ENCODE measurements around the gene CYP11A1.
"Not testable (repeated sequence)": the region's sequence is repeated elsewhere in the genome, so short reads cannot be mapped to it uniquely, and the experiment has no call there.

CYP11A1 gene

GRCh38 chr15:74400915-74401757 lies 33.7 kb upstream of the CYP11A1 start:
- DNase-seq (ENCODE audit: low spot score) = no peak

DNA sequence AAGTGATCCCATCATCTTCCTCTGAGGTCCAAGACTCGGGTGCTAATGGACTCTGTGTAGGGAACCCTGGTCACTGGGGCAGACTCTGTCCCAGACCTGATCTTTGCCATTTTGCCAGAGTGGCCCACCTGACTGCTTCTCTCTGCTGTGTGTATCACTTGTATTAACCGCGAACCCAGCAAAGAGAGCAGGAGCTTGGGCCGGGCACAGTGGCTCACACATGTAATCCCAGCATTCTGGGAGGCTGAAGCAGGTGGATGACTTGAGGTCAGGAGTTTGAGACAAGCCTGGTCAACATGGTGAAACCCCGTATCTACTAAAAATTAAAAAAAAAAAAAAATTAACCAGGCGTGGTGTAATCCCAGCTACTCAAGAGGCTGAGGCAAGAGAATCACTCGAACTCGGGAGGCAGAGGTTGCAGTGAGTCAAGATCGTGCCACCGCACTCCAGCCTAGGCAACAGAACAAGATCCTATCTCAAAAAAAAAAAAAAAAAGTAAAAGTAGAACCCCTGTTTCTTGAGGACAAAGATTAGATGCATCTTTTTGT lies 32.9 kb upstream of the CYP11A1 start:
- no peak for DNase-seq (ENCODE audit: low spot score)

- peak; percentile 28 for DNase-seq (ENCODE audit: low spot score)
Measured at GRCh38 chr15:74399511-74400312, 32.3 kb upstream of the CYP11A1 start.

DNA sequence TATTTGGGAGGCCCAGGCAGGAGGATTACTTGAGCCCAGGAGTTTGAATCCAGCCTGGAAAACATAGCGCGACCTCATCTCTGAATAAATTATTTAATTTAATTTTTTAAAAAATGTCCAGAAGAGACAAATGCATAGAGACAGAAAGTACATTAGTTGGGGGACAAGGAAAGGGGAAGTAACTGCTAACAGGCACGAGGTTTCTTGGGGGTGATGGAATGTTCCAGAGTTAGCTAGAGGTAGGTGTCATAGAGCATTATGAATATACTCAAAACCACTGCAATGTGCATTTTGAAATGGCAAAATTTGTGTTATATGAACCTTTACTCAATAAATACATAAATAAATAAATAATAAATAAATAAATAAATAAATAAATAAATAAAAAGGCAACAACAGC lies 31.7 kb upstream of the CYP11A1 start:
- DNase-seq (ENCODE audit: low spot score) = no peak

DNA sequence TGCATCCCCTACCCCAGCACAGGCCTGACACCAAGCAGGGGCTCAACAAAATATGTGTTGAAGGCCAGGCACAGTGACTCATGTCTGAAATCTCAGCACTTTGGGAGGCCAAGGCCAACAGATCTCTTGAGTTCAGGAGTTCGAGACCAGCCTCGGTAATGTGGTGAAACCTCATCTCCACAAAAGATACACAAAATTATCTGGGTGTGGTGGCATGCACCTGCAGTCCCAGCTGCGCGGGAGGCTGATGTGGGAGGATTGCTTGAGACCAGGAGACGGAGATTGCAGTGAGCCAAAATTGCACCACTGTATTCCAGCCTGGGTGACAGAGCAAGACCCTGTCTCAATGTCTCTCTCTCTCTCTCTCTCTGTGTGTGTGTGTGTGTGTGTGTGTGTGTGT lies 30.7 kb upstream of the CYP11A1 start:
- no peak for DNase-seq (ENCODE audit: low spot score)

DNA sequence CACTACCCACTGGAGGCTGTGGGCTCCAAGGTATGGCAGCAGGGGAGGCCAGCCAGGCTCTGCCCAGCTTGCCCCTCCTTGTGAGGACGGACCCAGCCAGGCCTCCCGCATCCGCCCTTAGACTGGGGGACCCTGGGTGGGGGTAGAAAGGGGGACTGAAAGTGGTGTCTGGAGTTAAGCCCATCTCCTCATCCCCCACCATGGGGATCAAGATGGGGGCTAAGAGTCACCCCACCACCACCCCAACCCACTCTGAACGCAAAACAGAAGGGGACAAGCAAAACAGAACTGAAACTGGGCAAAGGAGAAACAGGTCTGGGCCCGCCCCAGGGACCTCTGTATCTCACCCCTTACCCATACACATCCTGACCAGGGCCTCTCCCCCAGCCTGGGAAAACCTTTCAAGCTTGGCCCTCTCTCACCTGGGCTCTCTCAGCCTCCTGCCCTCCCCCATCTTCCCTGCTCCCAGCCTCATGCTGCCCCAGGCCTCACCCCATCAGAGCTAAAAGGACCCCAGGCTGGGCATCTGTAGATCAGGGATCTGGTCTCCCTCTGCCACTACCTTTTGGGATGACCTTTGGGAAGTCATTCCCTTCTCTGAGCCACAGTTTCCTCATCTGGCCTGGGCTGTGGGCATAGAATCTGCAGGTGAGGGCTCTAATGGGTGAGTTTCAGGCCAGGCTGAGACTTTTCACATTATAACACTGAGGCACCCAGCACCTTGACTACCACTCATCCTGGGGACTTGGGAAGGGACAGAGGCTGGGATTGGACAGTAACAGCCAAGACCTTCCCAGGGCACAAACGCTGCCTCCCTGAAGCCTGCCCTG lies 30.0 kb upstream of the CYP11A1 start:
- DNase-seq (ENCODE audit: low spot score) = no peak

GRCh38 chr15:74396445-74397238 lies 29.2 kb upstream of the CYP11A1 start:
- DNase-seq (ENCODE audit: low spot score) = no peak

DNA sequence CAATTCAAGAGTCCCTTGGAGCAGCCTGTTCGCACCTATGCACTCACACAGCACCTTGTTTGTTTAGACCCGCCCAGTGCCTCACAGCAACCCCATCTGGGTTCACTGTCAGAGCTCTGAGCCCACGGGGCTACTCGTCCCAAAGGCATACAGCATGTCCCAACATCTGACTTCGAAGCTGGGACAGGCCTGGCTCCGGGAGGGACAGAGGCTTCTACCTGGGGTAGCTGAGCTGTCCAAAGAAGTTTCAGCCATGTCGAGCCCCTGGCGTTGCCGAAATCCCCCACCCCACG lies 28.6 kb upstream of the CYP11A1 start:
- no peak for DNase-seq (ENCODE audit: low spot score)

GRCh38 chr15:74395319-74396145 lies 28.1 kb upstream of the CYP11A1 start:
- DNase-seq (ENCODE audit: low spot score) = no peak

- no peak for DNase-seq (ENCODE audit: low spot score)
Measured at GRCh38 chr15:74394090-74394846, 26.8 kb upstream of the CYP11A1 start.

DNA sequence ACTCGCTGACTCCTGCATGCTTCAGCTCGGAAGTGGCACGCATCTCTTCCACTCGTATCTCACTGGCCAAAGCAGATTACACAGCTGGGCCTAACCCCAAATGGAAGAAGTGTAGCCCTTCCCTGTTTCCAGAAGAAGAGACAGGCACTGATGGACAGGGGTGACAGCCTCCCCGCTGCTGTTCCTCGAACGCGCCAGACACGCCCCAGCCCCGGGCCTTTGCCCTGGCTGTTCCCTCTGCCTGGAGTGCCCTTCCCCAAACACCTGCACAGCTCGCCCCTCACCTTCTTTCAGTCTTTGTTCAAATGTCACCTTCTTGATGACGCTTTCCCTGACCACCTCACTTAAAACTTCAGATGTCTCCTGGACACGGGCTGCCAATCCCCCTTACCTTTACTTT lies 26.0 kb upstream of the CYP11A1 start:
- DNase-seq (ENCODE audit: low spot score) = no peak

- DNase-seq (ENCODE audit: low spot score) = no peak
Measured at GRCh38 chr15:74392902-74393301, 25.5 kb upstream of the CYP11A1 start.

DNA sequence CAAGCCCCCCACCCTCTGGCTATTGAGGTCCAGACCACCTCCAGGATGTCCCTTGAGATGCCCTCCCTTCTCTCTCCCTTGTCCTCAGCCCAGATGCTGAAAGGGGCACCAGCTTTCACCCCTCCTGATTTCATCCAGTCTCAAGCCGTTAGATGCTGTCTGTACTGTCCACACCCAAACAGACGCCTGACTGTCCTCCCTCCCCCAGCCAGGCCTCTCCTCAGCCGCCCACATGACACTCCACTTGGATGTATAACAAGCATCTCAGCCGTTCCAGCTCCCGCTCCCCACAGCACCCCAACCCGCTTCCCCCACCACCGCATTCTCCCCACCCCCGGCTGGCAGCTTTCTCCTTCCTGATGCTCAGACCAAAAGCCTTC lies 25.0 kb upstream of the CYP11A1 start:
- DNase-seq (ENCODE audit: low spot score) = no peak

- no peak for DNase-seq (ENCODE audit: low spot score)
Measured at GRCh38 chr15:74391582-74392450, 24.4 kb upstream of the CYP11A1 start.

GRCh38 chr15:74390647-74391288 lies 23.3 kb upstream of the CYP11A1 start:
- no peak for DNase-seq (ENCODE audit: low spot score)

GRCh38 chr15:74390049-74390646 lies 22.7 kb upstream of the CYP11A1 start:
- DNase-seq (ENCODE audit: low spot score) = not testable (repeated sequence)

GRCh38 chr15:74389241-74390048 lies 22.0 kb upstream of the CYP11A1 start:
- no peak for DNase-seq (ENCODE audit: low spot score)

Measured in CD4-positive, alpha-beta T cell treated with Interleukin-6 at 100 ng/mL for 8 hours (primary cell).